ENCODE measurements around the gene OR2V1.

- no peak for TF ChIP-seq CTCF (IDR thresholded peaks at IDR 0.05)
- TF ChIP-seq POLR2A (IDR thresholded peaks at IDR 0.05): no peak
Observed at GRCh38 chr5:181129601-181130000, 1.4 kb downstream of the OR2V1 start.

Data from prostate gland (tissue), 2 donors.